Liver (tissue), 9 donors: ENCODE measurements around the gene FOLR3. TPM values are rescaled to one million over a fixed set of nuclear protein-coding genes. Genes with fewer than 3 reads are reported as not detected.

Experiments
- DNase-seq: peaks from one replicate; pipeline ENCODE4 v3.0.0-alpha.2; 2017; ENCODE audit warnings: low spot score
- H3K27ac ChIP-seq, 2 donors: one replicate each; pipeline ENCODE4 v1.7.0; 2013; ENCODE audit warnings: inconsistent platforms in 2 of 2, low read length in 2 of 2, control low read depth in 1 of 2, low read depth in 1 of 2, mild to moderate bottlenecking in 1 of 2
- H3K27me3 ChIP-seq, 4 donors: one replicate each; pipeline versions ENCODE4 v1.6.1 to v1.7.0; 2013; ENCODE audit warnings: low read length in 3 of 4, inconsistent platforms in 1 of 4, mild to moderate bottlenecking in 1 of 4, moderate library complexity in 1 of 4; ENCODE audit not compliant: control insufficient read depth in 4 of 4, insufficient read depth in 4 of 4
- H3K36me3 ChIP-seq, 4 donors: one replicate each; pipeline versions ENCODE4 v1.6.1 to v1.7.0; 2013; ENCODE audit warnings: low read length in 3 of 4, mild to moderate bottlenecking in 3 of 4, low read depth in 1 of 4, moderate library complexity in 1 of 4; ENCODE audit not compliant: control insufficient read depth in 4 of 4, insufficient read depth in 3 of 4
- H3K4me1 ChIP-seq, 4 donors: one replicate each; pipeline versions ENCODE4 v1.6.1 to v1.7.0; 2013; ENCODE audit warnings: low read length in 3 of 4, mild to moderate bottlenecking in 3 of 4, moderate library complexity in 1 of 4; ENCODE audit not compliant: control insufficient read depth in 4 of 4, insufficient read depth in 4 of 4
- H3K4me3 ChIP-seq, 3 donors: one replicate each; pipeline versions ENCODE4 v1.6.1 to v1.7.0; 2013; ENCODE audit warnings: low read length in 3 of 3, control low read depth in 1 of 3, low read depth in 1 of 3, mild to moderate bottlenecking in 1 of 3
- H3K9ac ChIP-seq, 2 donors: one replicate each; pipeline ENCODE4 v1.7.0; 2013; ENCODE audit warnings: low read length in 2 of 2, mild to moderate bottlenecking in 2 of 2, moderate library complexity in 2 of 2, control low read depth in 1 of 2, low read depth in 1 of 2
- H3K9me3 ChIP-seq, 4 donors: one replicate each; pipeline versions ENCODE4 v1.6.1 to v1.7.0; 2013; ENCODE audit warnings: low read length in 3 of 4; ENCODE audit not compliant: control insufficient read depth in 4 of 4
- ATF3 ChIP-seq: IDR thresholded peaks from 2 replicates; pipeline ENCODE4 v1.6.1; 2016; ENCODE audit warnings: antibody characterized with exemption
- EGR1 ChIP-seq, 2 donors: IDR thresholded peaks; 2 replicates each; pipeline ENCODE4 v1.6.1; 2016 to 2018; ENCODE audit warnings: antibody characterized with exemption in 2 of 2, low read depth in 2 of 2
- FOXA1 ChIP-seq: IDR thresholded peaks from 2 replicates; pipeline ENCODE4 v1.6.1; 2016; ENCODE audit warnings: antibody characterized with exemption
- FOXA2 ChIP-seq: IDR thresholded peaks from 2 replicates; pipeline ENCODE4 v1.6.1; 2016; ENCODE audit warnings: antibody characterized with exemption
- GABPA ChIP-seq, 2 donors: IDR thresholded peaks in 1 of 2; conservative IDR thresholded peaks in 1 of 2; 2 replicates each; pipeline ENCODE4 v1.6.1; 2016; ENCODE audit warnings: antibody characterized with exemption in 2 of 2, mild to moderate bottlenecking in 1 of 2, moderate library complexity in 1 of 2
- HNF4A ChIP-seq, 2 donors: conservative IDR thresholded peaks; 2 replicates each; pipeline ENCODE4 v1.6.1; 2016; ENCODE audit warnings: antibody characterized with exemption in 2 of 2, mild to moderate bottlenecking in 2 of 2
- HNF4G ChIP-seq: IDR thresholded peaks from 2 replicates; pipeline ENCODE4 v1.6.1; 2016; ENCODE audit warnings: antibody characterized with exemption
- JUND ChIP-seq, 2 donors: IDR thresholded peaks; 2 replicates each; pipeline ENCODE4 v1.6.1; 2016; ENCODE audit warnings: antibody characterized with exemption in 2 of 2
- MAX ChIP-seq: IDR thresholded peaks from 2 replicates; pipeline ENCODE4 v1.6.1; 2016; ENCODE audit warnings: antibody characterized with exemption
- NR2F2 ChIP-seq: IDR thresholded peaks from 2 replicates; pipeline ENCODE4 v1.6.1; 2016; ENCODE audit warnings: antibody characterized with exemption
- RAD21 ChIP-seq, 2 donors: IDR thresholded peaks; 2 replicates each; pipeline ENCODE4 v1.6.1; 2016; ENCODE audit warnings: antibody characterized with exemption in 2 of 2, mild to moderate bottlenecking in 2 of 2
- REST ChIP-seq: IDR thresholded peaks from 2 replicates; pipeline ENCODE4 v1.6.1; 2016; ENCODE audit warnings: antibody characterized with exemption, mild to moderate bottlenecking
- RXRA ChIP-seq, 2 donors: IDR thresholded peaks; 2 replicates each; pipeline ENCODE4 v1.6.1; 2017 to 2018; ENCODE audit warnings: antibody characterized with exemption in 2 of 2, mild to moderate bottlenecking in 1 of 2
- SP1 ChIP-seq: IDR thresholded peaks from 2 replicates; pipeline ENCODE4 v1.6.1; 2018; ENCODE audit warnings: antibody characterized with exemption, mild to moderate bottlenecking
- TAF1 ChIP-seq: conservative IDR thresholded peaks from 2 replicates; pipeline ENCODE4 v1.6.1; 2016; ENCODE audit warnings: antibody characterized with exemption, mild to moderate bottlenecking
- YY1 ChIP-seq: IDR thresholded peaks from 2 replicates; pipeline ENCODE4 v1.6.1; 2016; ENCODE audit warnings: antibody characterized with exemption, mild to moderate bottlenecking
- WGBS: extraction: QIAGEN DNeasy Blood & Tissue Kit; methylation state at CpG from one replicate; pipeline ENCODE4 v1.1.7; 2013; 5-methylcytosine and 5-hydroxymethylcytosine counted together
- polyA plus RNA-seq, 2 donors: library from polyadenylated mRNA; stranded (reverse) in 1 of 2; unstranded in 1 of 2; fragments of 200-250 nt in 1 of 2; fragments of >200 nt in 1 of 2; fragmentation: Nextera tagmentation in 1 of 2; extraction: Ambion mirVana in 1 of 2; gene quantifications; one replicate each; pipeline versions ENCODE4 v1.2.1 to v1.2.3, GENCODE V29; 2013 to 2015
- total RNA-seq, 2 donors: library from RNA; depleted of rRNA; stranded (reverse); fragments of >200 nt; gene quantifications; one replicate each; pipeline ENCODE4 v1.2.3, GENCODE V29; 2014
- TF ChIP-seq, protein P1 (sequence below): IDR thresholded peaks from 2 replicates; pipeline ENCODE4 v1.6.1; 2016; ENCODE audit warnings: antibody characterized with exemption
- TF ChIP-seq, protein P2 (sequence below): fragments of 150-350 bp; IDR thresholded peaks from 2 replicates; pipeline ENCODE4 v1.5.1; 2017; ENCODE audit warnings: improper control_type of control experiment, low read depth, low read length; ENCODE audit not compliant: missing input control
- donor health status: healthy.
- donor health status: healthy.
- donor health status: healthy.
- donor health status: healthy.
- donor health status: healthy.

Gene FOLR3
- total and polyA plus RNA-seq, 4 donors = 0.31 to 2.1 (median 0.86) TPM; not detected in 1

DNA sequence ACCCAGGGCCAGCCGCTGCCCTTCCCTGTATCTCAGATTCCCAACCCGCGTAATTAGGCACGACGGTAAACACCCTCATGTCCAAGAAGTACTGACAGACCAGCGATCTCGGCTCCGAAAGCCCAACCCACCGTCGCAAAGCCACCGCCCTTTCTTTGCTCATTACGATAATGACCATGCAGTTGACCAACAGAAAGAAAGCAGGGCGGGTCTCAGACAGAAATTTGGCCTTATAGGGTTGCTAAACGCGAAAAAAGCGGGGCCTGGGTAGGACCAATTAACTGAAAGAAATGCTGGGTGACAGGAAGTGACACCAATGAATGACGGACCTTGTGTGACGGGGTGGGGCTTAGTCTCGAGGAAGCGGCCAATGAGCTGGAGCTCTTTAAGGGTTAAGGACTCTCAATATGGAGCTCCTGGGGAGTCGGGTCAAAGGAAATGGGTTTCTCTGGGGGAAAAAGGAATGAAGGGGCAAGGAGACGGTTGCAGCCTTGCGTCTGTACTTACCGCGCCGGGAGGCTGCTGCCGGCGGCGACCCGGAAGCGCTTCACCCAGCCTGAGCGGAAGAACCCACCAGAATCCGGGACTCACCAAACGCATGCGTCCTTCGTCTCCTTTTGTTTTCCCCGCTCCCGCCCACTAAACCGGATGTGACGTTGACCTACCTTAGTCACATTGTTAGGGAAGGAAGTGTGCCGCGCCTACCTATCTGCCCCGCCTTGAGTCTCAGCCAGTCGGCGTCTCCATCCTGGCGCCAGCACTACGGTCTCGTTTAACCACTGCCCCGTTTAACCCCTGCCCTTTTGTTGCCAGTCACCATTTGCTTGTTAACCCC lies 23.2 kb upstream of the FOLR3 start, which contains the start of gene ANAPC15:
TSS of gene ANAPC15 (minus strand) at position 553 of the 835 bp plus-strand sequence. CDS start 1,419 bp downstream, outside the sequence.
- peak within 1 kb of the TSS; percentile 52 to 81 (median 72) for H3K4me3 ChIP-seq
- peak; percentile 95 for DNase-seq
- no peaks in the 10 kb centered on the region for H3K36me3 ChIP-seq
- H3K27me3 ChIP-seq = no peaks in the 10 kb centered on the region
- peaks cover 0 to 12% (median 8%) of the 10 kb centered on the region in 4 donors for H3K4me1 ChIP-seq
- no peaks in the 10 kb centered on the region for H3K9me3 ChIP-seq
- TF ChIP-seq HNF4A (conservative IDR thresholded peaks at IDR 0.05) = peak; percentile 10 to 53
- TF ChIP-seq JUND (IDR thresholded peaks at IDR 0.05) = peak; percentile 15 to 48
- peak; percentile 95 to 98 for TF ChIP-seq GABPA (IDR thresholded peaks at IDR 0.05 in 1 of 2, conservative IDR thresholded peaks at IDR 0.05 in 1 of 2)
- TF ChIP-seq REST = peak; percentile 88
- peak in 1 of 2 donors; percentile 64 for TF ChIP-seq EGR1 (IDR thresholded peaks at IDR 0.05; ENCODE audit: low read depth in 2 of 2)
- TF ChIP-seq, protein P1, sequence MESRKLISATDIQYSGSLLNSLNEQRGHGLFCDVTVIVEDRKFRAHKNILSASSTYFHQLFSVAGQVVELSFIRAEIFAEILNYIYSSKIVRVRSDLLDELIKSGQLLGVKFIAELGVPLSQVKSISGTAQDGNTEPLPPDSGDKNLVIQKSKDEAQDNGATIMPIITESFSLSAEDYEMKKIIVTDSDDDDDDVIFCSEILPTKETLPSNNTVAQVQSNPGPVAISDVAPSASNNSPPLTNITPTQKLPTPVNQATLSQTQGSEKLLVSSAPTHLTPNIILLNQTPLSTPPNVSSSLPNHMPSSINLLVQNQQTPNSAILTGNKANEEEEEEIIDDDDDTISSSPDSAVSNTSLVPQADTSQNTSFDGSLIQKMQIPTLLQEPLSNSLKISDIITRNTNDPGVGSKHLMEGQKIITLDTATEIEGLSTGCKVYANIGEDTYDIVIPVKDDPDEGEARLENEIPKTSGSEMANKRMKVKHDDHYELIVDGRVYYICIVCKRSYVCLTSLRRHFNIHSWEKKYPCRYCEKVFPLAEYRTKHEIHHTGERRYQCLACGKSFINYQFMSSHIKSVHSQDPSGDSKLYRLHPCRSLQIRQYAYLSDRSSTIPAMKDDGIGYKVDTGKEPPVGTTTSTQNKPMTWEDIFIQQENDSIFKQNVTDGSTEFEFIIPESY = peak; percentile 72
- TF ChIP-seq RAD21 (IDR thresholded peaks at IDR 0.05) = peak; percentile 36 to 38
- peak; percentile 78 for TF ChIP-seq TAF1
- TF ChIP-seq YY1 = peak; percentile 96
- TF ChIP-seq FOXA2 = peak; percentile 41
- peak; percentile 16 to 71 for TF ChIP-seq RXRA (IDR thresholded peaks at IDR 0.05)
- TF ChIP-seq ATF3 = peak; percentile 63
- TF ChIP-seq HNF4G = no peak
- peak; percentile 22 for TF ChIP-seq FOXA1
- TF ChIP-seq NR2F2 = peak; percentile 29
- TF ChIP-seq SP1 = peak; percentile 91
- TF ChIP-seq, protein P2, sequence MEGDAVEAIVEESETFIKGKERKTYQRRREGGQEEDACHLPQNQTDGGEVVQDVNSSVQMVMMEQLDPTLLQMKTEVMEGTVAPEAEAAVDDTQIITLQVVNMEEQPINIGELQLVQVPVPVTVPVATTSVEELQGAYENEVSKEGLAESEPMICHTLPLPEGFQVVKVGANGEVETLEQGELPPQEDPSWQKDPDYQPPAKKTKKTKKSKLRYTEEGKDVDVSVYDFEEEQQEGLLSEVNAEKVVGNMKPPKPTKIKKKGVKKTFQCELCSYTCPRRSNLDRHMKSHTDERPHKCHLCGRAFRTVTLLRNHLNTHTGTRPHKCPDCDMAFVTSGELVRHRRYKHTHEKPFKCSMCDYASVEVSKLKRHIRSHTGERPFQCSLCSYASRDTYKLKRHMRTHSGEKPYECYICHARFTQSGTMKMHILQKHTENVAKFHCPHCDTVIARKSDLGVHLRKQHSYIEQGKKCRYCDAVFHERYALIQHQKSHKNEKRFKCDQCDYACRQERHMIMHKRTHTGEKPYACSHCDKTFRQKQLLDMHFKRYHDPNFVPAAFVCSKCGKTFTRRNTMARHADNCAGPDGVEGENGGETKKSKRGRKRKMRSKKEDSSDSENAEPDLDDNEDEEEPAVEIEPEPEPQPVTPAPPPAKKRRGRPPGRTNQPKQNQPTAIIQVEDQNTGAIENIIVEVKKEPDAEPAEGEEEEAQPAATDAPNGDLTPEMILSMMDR = no peak
- peak; percentile 87 for TF ChIP-seq MAX
- peak within 1 kb of the TSS; percentile 98 for H3K27ac ChIP-seq
- under 1% methylated on average over 49 of the region's 49 CpGs for WGBS
- H3K9ac ChIP-seq = peak within 1 kb of the TSS; percentile 82 to 96
